Heart left ventricle (tissue), 16 donors: ENCODE data around the gene DNAJA4. TPM values are rescaled to one million over a fixed set of nuclear protein-coding genes. Genes with fewer than 3 reads are reported as not detected.

Experiments used
- ATAC-seq, 4 donors: fragments of 200-7000 bp; cut with Tn5 transposase; one replicate each; pipeline ENCODE4 v1.9.1; 2020 to 2022; ENCODE audit warnings: moderate library complexity in 4 of 4, mild to moderate bottlenecking in 3 of 4, moderate number of reproducible peaks in 1 of 4
- DNase-seq, 5 donors: peaks; one replicate each; pipeline ENCODE4 v3.0.0-alpha.2; 2020
- H3K27ac ChIP-seq, 12 donors: fragments of 200-600 bp; sonication (generic) in 4 of 12; one replicate each; pipeline versions ENCODE4 v1.5.0 to v1.8.0; 2016 to 2022; ENCODE audit warnings: mild to moderate bottlenecking in 2 of 12
- H3K27me3 ChIP-seq, 9 donors: fragments of 200-600 bp; sonication (generic) in 2 of 9; one replicate each; pipeline versions ENCODE4 v1.5.1 to v1.8.0; 2016 to 2022; ENCODE audit warnings: mild to moderate bottlenecking in 3 of 9
- H3K36me3 ChIP-seq, 9 donors: fragments of 200-600 bp; sonication (generic) in 2 of 9; one replicate each; pipeline versions ENCODE4 v1.5.0 to v1.8.0; 2018 to 2022; ENCODE audit warnings: mild to moderate bottlenecking in 2 of 9
- H3K4me1 ChIP-seq, 12 donors: fragments of 200-600 bp; sonication (generic) in 4 of 12; one replicate each; pipeline versions ENCODE4 v1.5.0 to v1.8.0; 2016 to 2022; ENCODE audit warnings: mild to moderate bottlenecking in 3 of 12
- H3K4me3 ChIP-seq, 12 donors: fragments of 200-600 bp; sonication (generic) in 4 of 12; one replicate each; pipeline versions ENCODE4 v1.5.0 to v1.8.0; 2017 to 2022; ENCODE audit warnings: mild to moderate bottlenecking in 9 of 12, moderate library complexity in 4 of 12
- H3K9me3 ChIP-seq, 12 donors: fragments of 200-600 bp; sonication (generic) in 4 of 12; one replicate each; pipeline versions ENCODE4 v1.5.0 to v1.8.0; 2016 to 2022; ENCODE audit warnings: mild to moderate bottlenecking in 1 of 12
- CTCF ChIP-seq, 12 donors: fragments of 200-600 bp; sonication (generic) in 4 of 12; IDR thresholded peaks; one replicate each; pipeline versions ENCODE4 v1.5.0 to v1.8.0; 2018 to 2022; ENCODE audit warnings: antibody characterized with exemption in 12 of 12, mild to moderate bottlenecking in 5 of 12
- POLR2A ChIP-seq, 2 donors: fragments of 450-650 bp; IDR thresholded peaks; one replicate each; pipeline ENCODE4 v1.6.1; 2017; ENCODE audit warnings: antibody characterized with exemption in 2 of 2, mild to moderate bottlenecking in 2 of 2, moderate library complexity in 2 of 2
- WGBS, 4 donors: extraction: QIAGEN DNeasy Blood & Tissue Kit in 2 of 4; methylation state at CpG; one replicate each; pipeline versions ENCODE4 v1.1.5 to v1.1.7; 2013 to 2018; 5-methylcytosine and 5-hydroxymethylcytosine counted together
- intact Hi-C, 10 donors: fragments of 100-400 bp; cut with DNase I; formaldehyde crosslinking; loops; one replicate each; pipeline versions ENCODE4 v1.11.1 to v1.14.2; 2022
- polyA plus RNA-seq, 2 donors: library from polyadenylated mRNA; stranded (reverse); fragments of 200-250 nt; gene quantifications; one replicate each; pipeline ENCODE4 v1.2.3, GENCODE V29; 2013
- total RNA-seq, 9 donors: library from RNA; depleted of rRNA in 2 of 9; stranded (reverse); fragments of >200 nt in 2 of 9; fragmentation: NEBNext Ultra II Directional in 3 of 9; extraction: Animal tissue kit (Norgen Biotek cat#: 25700) in 3 of 9; gene quantifications; one replicate each; pipeline versions ENCODE4 v1.1.0 to v1.2.4, GENCODE V29; 2016 to 2023
- donor health status: ischemic (EF 13 %, LVEDD 7.1; RV severe dilation, severe dysfunction).
- donor health status: healthy with polysubstance abuse.
- donor health status: DM: no; HTN: yes; CAD: no.
- donor health status: DM: no; HTN: no; CAD: no.
- donor health status: ischemic (EF 25% LVEDD 6.9; RV normal size, moderate dysfunction).
- donor health status: ischemic (EF 25% LVEDD 5.7; RV mildly dilated, moderate dysfunction).
- donor health status: healthy.
- donor health status: DM: yes; HTN: yes; CAD: no.
- donor health status: ischemic (EF 35%, LVEDD 5.7; RV mildly dilated, moderate dysfunction).
- donor health status: nonischemic (EF 11% LVEDD 7.7; RV severe dilation, severe dysfunction).
- donor health status: DM: yes; HTN: yes; CAD: no.
- donor health status: PGD.
- donor health status: ischemic (EF 29% LVEDD 5.4; RV normal size, mild dysfunction).
- donor health status: nonischemic (EF 23%, LVEDD 6.1; RV moderate dilation, normal function).

Gene DNAJA4
- total and polyA plus RNA-seq, 11 donors: 62.3 to 503 (median 94.6) TPM

GRCh38 chr15:78292219-78292618 is 27.9 kb downstream of the DNAJA4 start:
- Histone ChIP-seq H3K27ac (no peak overlapping the region), H3K4me1 (peaks cover 0 to 8% (median 0%) of the 10 kb centered on the region in 12 donors), H3K9me3 (no peaks in the 10 kb centered on the region), H3K27me3 (no peaks in the 10 kb centered on the region), H3K36me3 (peaks cover 0 to 82% (median 63%) of the 10 kb centered on the region in 9 donors), H3K4me3 (no peak overlapping the region)
- DNase-seq: no peak
- 44 to 99% (median 96%) methylated on average over 1 of the region's 1 CpG for WGBS, 4 donors
- TF ChIP-seq POLR2A (IDR thresholded peaks at IDR 0.05) (no peak), CTCF (IDR thresholded peaks at IDR 0.05) (no peak)
- intact Hi-C loops: no loop called here
- ATAC-seq: no peak

- peaks cover 0 to 19% (median 10%) of the 10 kb centered on the region in 12 donors for H3K4me1 ChIP-seq
- H3K27ac ChIP-seq: peak within 1 kb of the TSS; percentile 4 to 87 (median 76)
- ATAC-seq (peak; percentile 99 to 100 (median 99)), DNase-seq (peak; percentile 91 to 96 (median 94))
- TF ChIP-seq CTCF (IDR thresholded peaks at IDR 0.05) (no peak), POLR2A (IDR thresholded peaks at IDR 0.05) (peak in 1 of 2 donors; percentile 71)
- H3K4me3 ChIP-seq: peak within 1 kb of the TSS; percentile 64 to 98 (median 87)
- no peaks in the 10 kb centered on the region for H3K9me3 ChIP-seq
- intact Hi-C loops: loop anchor here in 1 of 10 donors (2.0 kb wide), 1 partner anchor 57 kb away; no protein-coding TSS in a partner anchor
- H3K27me3 ChIP-seq: peaks cover 0 to 8% (median 0%) of the 10 kb centered on the region in 9 donors
- 0 to 1% (median 0%) methylated on average over 28 to 55 of the region's 55 CpGs for WGBS, 4 donors
- H3K36me3 ChIP-seq: peaks cover 0 to 12% (median 4%) of the 10 kb centered on the region in 9 donors
These were observed 35.0 kb downstream of the DNAJA4 start, which contains the start of gene SKIC8 for GRCh38 chr15:78299101-78299930. SKIC8 (minus strand) TSS chr15:78299609; CDS start chr15:78295686, 3,923 bp downstream.

GRCh38 chr15:78301326-78301725 is 37.0 kb downstream of the DNAJA4 start:
- Histone ChIP-seq H3K27ac (no peak overlapping the region), H3K4me1 (peaks cover 0 to 19% (median 10%) of the 10 kb centered on the region in 12 donors), H3K9me3 (no peaks in the 10 kb centered on the region), H3K4me3 (no peak overlapping the region), H3K27me3 (peaks cover 0 to 9% (median 0%) of the 10 kb centered on the region in 9 donors), H3K36me3 (no peaks in the 10 kb centered on the region)
- no peak for DNase-seq
- intact Hi-C loops: no loop called here
- TF ChIP-seq CTCF (IDR thresholded peaks at IDR 0.05): no peak
- TF ChIP-seq POLR2A (IDR thresholded peaks at IDR 0.05): no peak
- no peak for ATAC-seq

GRCh38 chr15:78301828-78302227 is 37.5 kb downstream of the DNAJA4 start:
- intact Hi-C loops: no loop called here
- 30 to 57% (median 53%) methylated on average over 3 of the region's 3 CpGs for WGBS, 4 donors

More at GRCh38 chr15:78301828-78302227, 37.5 kb downstream of the DNAJA4 start:
- H3K9me3 ChIP-seq: no peaks in the 10 kb centered on the region
- ATAC-seq: no peak
- H3K36me3 ChIP-seq: no peaks in the 10 kb centered on the region
- H3K4me3 ChIP-seq: no peak overlapping the region
- no peak overlapping the region for H3K27ac ChIP-seq
- TF ChIP-seq POLR2A (IDR thresholded peaks at IDR 0.05) (no peak), CTCF (IDR thresholded peaks at IDR 0.05) (no peak)
- H3K27me3 ChIP-seq: peaks cover 0 to 9% (median 0%) of the 10 kb centered on the region in 9 donors
- peaks cover 0 to 19% (median 10%) of the 10 kb centered on the region in 12 donors for H3K4me1 ChIP-seq
- DNase-seq: no peak
